Endothelial cell of umbilical vein (primary cell): Measurements from ENCODE around the gene NCAPH2. TPM values are rescaled to one million over a fixed set of nuclear protein-coding genes. Genes with fewer than 3 reads are reported as not detected.

Experiments
- BruUV-seq: library from RNA; stranded (reverse); fragments of 400-500 nt; replicated peaks from 2 replicates; lab custom pipeline; 2021; lab: Mats Ljungman, UMichigan
- CTCF ChIA-PET: fragments of 300-600, 350-600 bp; sonication (Branson Sonifier 250); formaldehyde crosslinking; loops from one replicate; lab custom pipeline; 2021; ENCODE audit warnings: antibody characterized with exemption, inconsistent platforms; lab: Charles Lee
- POLR2A ChIA-PET: fragments of 300-600, 350-600 bp; sonication (Branson Sonifier 250); formaldehyde crosslinking; loops from one replicate; lab custom pipeline; 2021; ENCODE audit warnings: antibody characterized with exemption, inconsistent platforms; lab: Charles Lee
- DNase-seq: peaks from one replicate; pipeline ENCODE4 v3.0.0-alpha.2; 2011; ENCODE audit warnings: low read depth, low spot score
- FAIRE-seq: peaks from 2 replicates; lab custom pipeline; 2011; peaks lifted over from hg19 to GRCh38; lab: Jason Lieb, UNC
- H2AFZ ChIP-seq: 2 replicates; pipeline ENCODE4 v1.6.0; 2012; ENCODE audit warnings: low read depth, low read length, control low read depth, inconsistent platforms
- H3K27ac ChIP-seq: 2 replicates; pipeline ENCODE4 v1.5.1; 2011; ENCODE audit warnings: low read depth, mild to moderate bottlenecking, control low read depth, low read length, moderate library complexity; ENCODE audit not compliant: insufficient read depth
- H3K27me3 ChIP-seq, 2 experiments: 2 replicates each; pipeline versions ENCODE4 v1.6.0 to v1.6.1; 2011; ENCODE audit warnings: low read length in 2 of 2, mixed read lengths in 1 of 2; ENCODE audit not compliant: control insufficient read depth in 2 of 2, insufficient read depth in 2 of 2
- H3K36me3 ChIP-seq, 2 experiments: 2 replicates in 1 of 2; 3 replicates in 1 of 2; pipeline ENCODE4 v1.5.1; 2011; ENCODE audit warnings: low read length in 2 of 2, mild to moderate bottlenecking in 1 of 2, moderate library complexity in 1 of 2; ENCODE audit not compliant: control insufficient read depth in 2 of 2, insufficient read depth in 2 of 2; ENCODE audit errors: extremely low read depth in 1 of 2
- H3K4me1 ChIP-seq: 3 replicates; pipeline ENCODE4 v1.5.1; 2011; ENCODE audit warnings: mild to moderate bottlenecking, low read length; ENCODE audit not compliant: control insufficient read depth, insufficient read depth; ENCODE audit errors: extremely low read depth
- H3K4me2 ChIP-seq: 2 replicates; pipeline ENCODE4 v1.6.1; 2011; ENCODE audit warnings: low read length, control low read depth, mixed read lengths; ENCODE audit not compliant: insufficient read depth
- H3K4me3 ChIP-seq, 3 experiments: fragments of 200-600 bp in 1 of 3; sonication (generic), shearing (Covaris generic) in 1 of 3; replicated peaks in 1 of 3; 2 replicates each; pipeline ENCODE4 v1.5.1; 2011 to 2016; ENCODE audit warnings: control low read depth in 3 of 3, low read length in 3 of 3, mild to moderate bottlenecking in 2 of 3, inconsistent platforms in 1 of 3, low read depth in 1 of 3, moderate library complexity in 1 of 3; ENCODE audit not compliant: insufficient read depth in 1 of 3
- H3K79me2 ChIP-seq: 2 replicates; pipeline ENCODE4 v1.6.0; 2012; ENCODE audit warnings: low read length, inconsistent platforms; ENCODE audit not compliant: control insufficient read depth, insufficient read depth
- H3K9ac ChIP-seq: replicated peaks from 2 replicates; pipeline ENCODE3; 2011; ENCODE audit warnings: low read length, control low read depth; ENCODE audit not compliant: insufficient read depth; ENCODE audit errors: extremely low read depth
- H3K9me1 ChIP-seq: replicated peaks from 3 replicates; pipeline ENCODE4 v1.6.0; 2011; ENCODE audit warnings: mild to moderate bottlenecking, low read length; ENCODE audit not compliant: control insufficient read depth, insufficient read depth; ENCODE audit errors: extremely low read depth
- H3K9me3 ChIP-seq: replicated peaks from 2 replicates; pipeline ENCODE4 v1.5.1; 2012; ENCODE audit warnings: low read length, inconsistent platforms; ENCODE audit not compliant: control insufficient read depth, insufficient read depth
- H4K20me1 ChIP-seq: replicated peaks from 2 replicates; pipeline ENCODE3; 2011; ENCODE audit warnings: mild to moderate bottlenecking, low read length; ENCODE audit not compliant: control insufficient read depth, insufficient read depth; ENCODE audit errors: extremely low read depth
- CTCF ChIP-seq, 2 donors: IDR thresholded peaks; 1 replicate in 1 of 2; 2 replicates in 1 of 2; pipeline ENCODE4 v1.5.1; 2011; ENCODE audit warnings: low read length in 2 of 2, mild to moderate bottlenecking in 2 of 2, moderate library complexity in 2 of 2, control low read depth in 1 of 2, inconsistent platforms in 1 of 2, low read depth in 1 of 2; ENCODE audit not compliant: insufficient read depth in 1 of 2; ENCODE audit errors: extremely low read depth in 1 of 2
- EZH2 ChIP-seq: IDR thresholded peaks from 2 replicates; pipeline ENCODE4 v1.6.1; 2012; ENCODE audit warnings: borderline replicate concordance, low read depth, mild to moderate bottlenecking, moderate library complexity, low read length, inconsistent platforms; ENCODE audit not compliant: severe bottlenecking
- FOS ChIP-seq: IDR thresholded peaks from 2 replicates; pipeline ENCODE4 v1.6.1; 2011; ENCODE audit warnings: mild to moderate bottlenecking, low read length, moderate library complexity, borderline replicate concordance; ENCODE audit not compliant: insufficient read depth
- GATA2 ChIP-seq: IDR thresholded peaks from 2 replicates; pipeline ENCODE4 v1.7.0; 2011; ENCODE audit warnings: low read depth, mild to moderate bottlenecking, moderate library complexity, mixed read lengths, low read length; ENCODE audit not compliant: insufficient read length, insufficient read depth
- JUN ChIP-seq: IDR thresholded peaks from 2 replicates; pipeline ENCODE4 v1.6.1; 2011; ENCODE audit warnings: borderline replicate concordance, low read depth; ENCODE audit not compliant: insufficient read length, insufficient read depth
- MAX ChIP-seq: IDR thresholded peaks from 2 replicates; pipeline ENCODE4 v1.6.1; 2011; ENCODE audit not compliant: insufficient read depth, insufficient read length
- MYC ChIP-seq: IDR thresholded peaks from one replicate; pipeline ENCODE4 v1.6.1; 2011; ENCODE audit warnings: mild to moderate bottlenecking, low read depth, low read length
- POLR2A ChIP-seq: IDR thresholded peaks from 2 replicates; pipeline ENCODE4 v1.6.1; 2012; ENCODE audit warnings: low read depth, mild to moderate bottlenecking, control low read depth, low read length
- POLR2AphosphoS5 ChIP-seq: IDR thresholded peaks from 2 replicates; pipeline ENCODE4 v1.6.1; 2012; ENCODE audit warnings: low read depth, mild to moderate bottlenecking, control low read depth, low read length, moderate library complexity; ENCODE audit not compliant: insufficient read depth
- dilution Hi-C: fragments of 300-500 bp; cut with MboI; formaldehyde crosslinking; loops from one replicate; pipeline ENCODE4 v1.15.0; 2019; ENCODE audit warnings: low sequenced_read_pairs; ENCODE audit not compliant: extremely low pct_ligation_motif_present
- intact Hi-C: fragments of 100-400 bp; cut with micrococcal nuclease; formaldehyde crosslinking; loops from one replicate; pipeline ENCODE4 v1.10.0; 2022
- polyA plus RNA-seq, 4 experiments: library from polyadenylated mRNA; depleted of rRNA in 3 of 4; stranded (reverse) in 3 of 4; unstranded in 1 of 4; fragments of >200 nt; gene quantifications; 2 replicates each; pipeline versions ENCODE4 v1.2.1 to v1.2.3, GENCODE V29; 2011 to 2012; ENCODE audit warnings: missing spikeins in 1 of 4
- total RNA-seq: library from RNA; stranded (reverse); gene quantifications from 2 replicates; pipeline ENCODE4 v1.2.3, GENCODE V29; 2021

The NCAPH2 gene
- total and polyA plus RNA-seq, 2 donors (not counting 3 experiments of a cell fraction or from before 2014, with no cell fraction given): 42.4 to 43.2 TPM

GRCh38 chr22:50468626-50469025, 39.4 kb upstream of the NCAPH2 start:
- intact Hi-C loops: no loop called here
- Histone ChIP-seq H3K4me1 (peaks cover 14% of the 10 kb centered on the region), H3K4me3 (no peak overlapping the region), H3K36me3 (peaks cover 0 to 37% of the 10 kb centered on the region in 2 experiments), H3K27me3 (no peaks in the 10 kb centered on the region), H3K4me2 (no peak overlapping the region), H3K27ac (no peak overlapping the region), H3K9me3 (no peaks in the 10 kb centered on the region), H3K79me2 (peaks cover 59% of the 10 kb centered on the region), H2AFZ (no peak overlapping the region), H4K20me1 (peaks cover 3% of the 10 kb centered on the region), H3K9ac (no peak overlapping the region), H3K9me1 (no peaks in the 10 kb centered on the region)
- DNase-seq (no peak), FAIRE-seq (no peak)
- no TSS peak for BruUV-seq
- CTCF ChIA-PET: interaction anchor here (1.5 kb wide), 1 partner anchor 57 kb away, joined by 6 read pairs; the partner anchor contains the start of gene SCO2
- TF ChIP-seq POLR2AphosphoS5 (no peak), GATA2 (no peak), MAX (no peak), EZH2 (no peak), JUN (no peak), MYC (no peak), POLR2A (no peak), FOS (no peak), CTCF (IDR thresholded peaks at IDR 0.05; ENCODE audit: extremely low read depth in 1 of 2, insufficient read depth in 1 of 2, low read depth in 1 of 2, low read length in 2 of 2) (no peak)
- POLR2A ChIA-PET: interaction anchor here (0.6 kb wide), 1 partner anchor 87 kb away, joined by 4 read pairs; no protein-coding TSS in a partner anchor
- dilution Hi-C loops: no loop called here
